Limb (tissue), 2 donors: ENCODE results near the gene PTK6.

Source experiments
- DNase-seq, 2 donors: peaks; one replicate each; pipeline ENCODE4 v3.0.0-alpha.2; 2016; ENCODE audit errors: extremely low spot score in 2 of 2

PTK6 gene

DNA sequence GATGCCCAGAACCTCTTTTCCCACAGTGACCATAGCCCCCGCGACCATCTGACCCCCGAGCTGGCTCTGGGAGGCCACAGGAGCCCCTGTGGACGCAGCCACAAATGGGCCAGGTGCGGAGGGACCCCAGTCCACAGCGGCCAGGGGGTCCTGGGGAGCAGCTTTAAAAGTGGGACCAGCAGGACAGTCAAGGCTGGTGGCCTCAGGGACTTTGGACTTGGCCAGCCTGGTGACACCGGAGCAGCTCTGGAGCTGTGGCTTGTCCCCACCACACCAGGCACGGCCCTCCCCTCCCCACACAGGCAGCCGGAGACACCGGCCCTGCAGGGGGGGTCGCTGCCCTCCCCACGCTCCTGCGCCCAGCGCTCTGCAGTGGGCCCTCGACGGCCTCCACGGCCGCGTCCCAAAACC lies 20.3 kb upstream of the PTK6 start:
- DNase-seq = no peak

DNA sequence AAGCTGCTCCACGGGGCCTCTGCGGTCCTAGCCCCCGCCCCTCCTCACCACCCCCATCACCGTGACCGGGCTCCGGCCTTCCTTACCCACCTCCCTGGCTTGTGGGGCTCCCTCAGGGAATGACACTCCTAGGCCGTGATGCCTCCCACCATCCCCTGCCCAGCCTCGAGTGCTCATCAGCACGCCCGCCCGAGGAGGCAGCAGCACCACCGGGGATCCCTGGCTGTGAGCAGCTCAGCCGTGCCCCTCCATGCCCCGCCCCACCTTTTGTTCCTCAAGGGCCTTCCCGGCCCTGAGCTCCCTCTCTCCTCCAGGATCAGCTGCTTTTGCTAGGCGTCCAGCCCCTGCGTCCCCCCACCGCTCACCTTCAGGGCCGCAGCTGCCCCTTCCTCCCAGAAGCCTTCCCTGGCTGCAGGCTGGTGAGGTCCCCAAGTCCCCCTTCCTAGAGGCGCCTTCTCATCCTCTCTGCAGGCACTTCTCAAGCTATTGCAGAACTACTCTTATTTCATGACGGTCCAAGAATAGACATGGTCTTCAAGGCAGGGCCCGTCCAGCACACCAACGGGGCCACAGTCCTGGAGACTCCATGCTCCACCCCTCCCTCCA lies 19.8 kb upstream of the PTK6 start:
- no peak for DNase-seq

DNA sequence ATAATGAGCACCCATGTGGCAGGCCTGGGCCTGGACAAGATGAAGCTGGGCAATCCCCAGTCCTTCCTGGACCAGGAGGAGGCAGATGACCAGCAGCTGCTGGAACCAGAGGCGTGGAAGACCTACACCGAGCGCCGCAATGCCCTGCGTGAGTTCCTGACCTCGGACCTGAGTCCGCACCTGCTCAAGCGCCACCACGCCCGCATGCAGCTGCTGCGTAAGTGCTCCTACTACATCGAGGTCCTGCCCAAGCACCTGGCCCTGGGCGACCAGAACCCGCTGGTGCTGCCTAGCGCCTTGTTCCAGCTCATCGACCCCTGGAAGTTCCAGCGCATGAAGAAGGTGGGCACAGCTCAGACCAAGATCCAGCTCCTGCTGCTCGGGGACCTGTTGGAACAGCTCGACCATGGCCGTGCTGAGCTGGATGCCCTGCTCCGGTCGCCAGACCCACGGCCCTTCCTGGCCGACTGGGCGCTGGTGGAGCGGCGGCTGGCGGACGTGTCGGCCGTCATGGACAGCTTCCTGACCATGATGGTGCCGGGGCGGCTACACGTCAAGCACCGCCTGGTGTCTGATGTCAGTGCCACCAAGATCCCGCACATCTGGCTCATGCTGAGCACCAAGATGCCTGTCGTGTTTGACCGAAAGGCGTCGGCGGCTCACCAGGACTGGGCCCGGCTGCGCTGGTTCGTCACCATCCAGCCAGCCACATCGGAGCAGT lies 18.6 kb upstream of the PTK6 start:
- DNase-seq = no peak

DNA sequence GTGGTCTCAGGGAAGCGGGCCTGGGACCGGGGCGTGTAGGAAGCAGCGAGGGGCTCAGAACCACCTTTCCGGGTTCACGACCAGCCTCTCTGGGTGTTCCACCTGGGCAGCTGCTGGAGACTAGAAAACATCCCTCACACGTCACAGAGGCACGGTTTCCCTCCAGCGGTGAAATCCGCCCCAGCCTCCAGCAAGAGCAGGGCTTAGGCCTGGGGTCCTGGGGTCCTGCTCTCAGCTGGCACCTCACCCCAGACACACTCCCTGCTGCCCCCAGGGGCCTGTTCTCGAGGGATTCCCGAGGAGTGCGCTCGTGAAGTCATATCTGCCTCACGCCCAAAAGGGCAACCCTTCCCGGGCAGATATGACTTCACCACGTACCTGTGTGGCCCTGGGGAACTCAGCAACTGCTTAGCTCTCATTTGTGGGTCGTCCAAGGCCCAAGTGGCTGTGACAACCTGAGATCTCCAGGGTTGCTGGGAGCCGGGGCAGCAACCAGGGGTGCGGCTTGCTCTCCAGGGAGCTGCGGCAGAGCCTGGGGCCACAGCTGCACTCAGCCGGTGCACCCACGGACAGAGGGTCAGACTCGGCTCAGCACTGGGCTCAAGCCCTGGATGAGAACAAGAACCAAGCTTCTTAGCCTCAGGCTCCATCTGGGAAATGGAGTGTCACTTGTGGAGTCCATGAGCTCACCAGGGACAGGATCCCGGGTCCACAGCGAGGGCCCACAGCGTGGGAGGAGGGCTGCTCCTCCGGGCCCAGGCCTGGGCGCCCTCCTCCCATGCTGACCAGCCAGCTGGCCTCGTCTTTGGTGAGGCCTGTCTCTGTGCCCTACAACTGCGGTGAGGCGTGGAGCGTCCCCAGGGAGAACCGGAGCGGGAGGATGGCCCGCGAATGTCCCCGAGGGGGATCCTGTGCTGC lies 17.4 kb upstream of the PTK6 start:
- DNase-seq = no peak

DNA sequence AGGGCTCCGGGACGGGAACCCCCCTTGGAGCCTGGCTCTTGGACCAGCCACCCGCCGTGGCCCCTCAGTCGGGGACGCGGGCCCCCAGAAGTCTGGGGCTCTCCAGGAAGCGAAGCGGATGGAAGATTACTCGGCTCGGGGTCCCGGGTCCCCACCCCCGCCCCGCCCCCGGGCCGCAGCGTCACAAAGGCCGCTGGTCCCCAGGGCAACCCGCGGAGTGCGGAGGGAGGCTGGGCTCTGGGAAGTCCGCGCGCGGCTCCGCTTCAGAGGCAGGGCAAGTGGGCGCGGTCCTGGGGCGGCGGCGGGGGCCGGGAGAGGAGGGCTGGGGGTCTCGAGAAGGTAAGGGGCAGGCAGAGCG lies 16.7 kb upstream of the PTK6 start, which contains the start of gene FNDC11:
TSS of gene FNDC11 (plus strand) at position 227 of the 358 bp plus-strand sequence. CDS start 1,505 bp downstream, outside the sequence.
- peak; percentile 14 to 72 for DNase-seq

DNA sequence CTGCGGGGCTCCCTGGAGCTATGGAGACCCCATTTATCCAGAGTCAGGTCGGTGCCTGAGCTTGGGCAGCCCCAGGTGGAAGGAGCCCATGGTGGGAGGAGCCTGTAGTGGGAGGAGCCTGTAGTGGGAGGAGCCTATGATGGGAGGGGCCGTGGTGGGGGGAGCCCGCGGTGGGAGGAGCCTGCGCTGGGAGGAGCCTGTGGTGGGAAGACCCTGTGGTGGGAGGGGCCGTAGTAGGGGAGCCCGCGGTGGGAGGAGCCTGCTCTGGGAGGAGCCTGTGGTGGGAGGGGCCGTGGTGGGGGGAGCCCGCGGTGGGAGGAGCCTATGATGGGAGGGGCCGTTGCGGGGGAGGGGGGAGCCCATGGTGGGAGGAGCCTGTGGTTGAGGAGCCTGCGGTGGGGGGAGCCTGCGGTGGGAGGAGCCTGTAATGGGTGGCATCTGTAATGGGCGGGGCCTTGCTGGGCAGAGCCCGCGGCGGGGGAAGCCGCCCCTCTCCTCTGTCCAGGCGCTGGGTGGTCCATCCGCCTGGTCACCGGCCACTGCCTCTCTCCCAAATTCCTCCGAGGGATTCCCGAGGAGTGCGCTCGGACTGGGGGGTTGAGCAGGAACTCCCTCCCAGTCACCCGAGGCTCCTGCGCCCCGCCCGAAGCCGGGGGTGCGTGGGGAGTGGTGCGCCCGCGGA lies 16.2 kb upstream of the PTK6 start:
- peak; percentile 27 to 88 for DNase-seq

DNA sequence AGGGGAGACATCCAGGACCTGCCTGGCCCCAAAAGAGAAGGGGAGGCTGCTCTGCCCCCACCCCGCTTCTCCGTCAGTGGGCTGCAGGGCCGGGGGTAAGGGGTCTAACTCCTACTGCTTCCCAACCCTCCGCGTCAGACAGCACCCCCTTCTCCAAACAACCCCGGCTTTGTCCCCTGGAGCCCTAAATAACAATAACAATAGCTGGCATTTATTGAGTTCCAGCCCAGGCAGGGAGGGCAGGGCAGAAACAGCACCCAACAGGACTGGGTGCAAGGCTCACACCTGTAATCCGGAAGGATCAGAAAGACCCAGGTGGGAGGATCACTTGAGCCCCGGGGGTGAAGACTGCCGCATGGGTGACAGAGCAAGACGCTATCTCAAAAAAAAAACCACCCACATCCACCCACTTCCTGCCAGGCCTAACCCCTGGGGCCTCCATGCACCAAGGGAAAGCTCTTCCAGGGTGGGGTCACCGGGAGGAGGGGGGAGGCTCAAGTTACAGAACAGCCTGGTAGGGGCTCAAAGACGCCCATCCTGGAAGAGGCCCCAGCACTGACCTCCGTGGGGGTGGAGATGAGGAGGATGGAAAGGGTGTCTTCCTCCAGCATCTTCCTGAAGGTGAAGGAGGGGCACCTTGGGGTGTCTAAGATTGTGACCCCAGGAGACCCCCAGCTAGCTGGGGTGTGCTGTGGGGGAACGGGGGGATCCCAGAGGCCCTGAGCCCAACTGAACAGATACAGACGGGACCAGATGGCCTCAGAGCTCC lies 15.5 kb upstream of the PTK6 start:
- DNase-seq = no peak

DNA sequence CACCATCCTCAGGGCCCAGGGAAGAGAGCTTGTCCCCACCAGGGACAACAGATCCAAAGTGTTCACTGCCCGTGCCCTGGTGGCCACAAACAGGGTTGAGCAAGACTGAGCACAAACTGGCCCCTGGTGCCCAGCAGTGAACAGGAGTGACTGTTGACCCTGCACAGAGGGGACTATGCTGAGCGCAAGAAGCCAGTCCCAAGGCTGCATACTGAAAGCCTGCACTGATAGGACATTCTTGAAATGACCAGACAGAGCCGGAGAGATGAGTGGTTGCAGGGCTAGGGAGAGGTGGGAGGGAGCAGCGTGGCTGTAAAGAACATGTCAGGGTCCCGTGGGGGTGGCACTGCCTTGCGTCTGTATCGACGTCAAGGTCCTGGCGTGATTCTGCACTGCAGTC lies 13.9 kb upstream of the PTK6 start:
- no peak for DNase-seq

DNA sequence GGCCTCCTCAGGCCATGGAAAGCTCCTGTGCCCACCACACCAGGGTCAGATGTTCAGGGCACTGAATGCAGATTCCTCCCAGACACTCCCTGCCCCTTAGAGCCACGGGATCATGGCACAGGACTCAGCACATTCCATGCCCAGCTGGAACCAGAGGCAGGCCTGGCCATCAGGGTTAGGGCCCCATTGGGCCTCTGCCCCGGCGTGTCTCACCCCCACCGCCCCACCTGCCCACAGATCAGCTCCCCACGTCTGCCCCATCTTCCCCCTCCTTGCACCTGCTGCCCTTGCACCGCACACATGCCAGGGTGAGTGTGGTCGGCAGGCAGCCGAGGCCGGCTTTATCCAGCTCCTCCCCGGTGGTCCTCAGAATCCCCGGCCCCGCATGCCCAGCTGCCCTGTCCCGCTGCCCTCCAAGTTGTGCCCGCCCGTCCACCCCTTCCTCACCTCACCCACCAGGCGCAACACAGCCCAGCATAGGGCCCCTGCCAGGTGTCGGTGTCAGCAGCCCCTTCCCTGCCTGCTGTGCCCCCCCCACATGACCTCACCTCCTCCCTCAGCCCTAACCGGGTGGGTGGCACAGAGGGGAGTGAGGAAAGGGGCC lies 12.6 kb upstream of the PTK6 start:
- DNase-seq = no peak

DNA sequence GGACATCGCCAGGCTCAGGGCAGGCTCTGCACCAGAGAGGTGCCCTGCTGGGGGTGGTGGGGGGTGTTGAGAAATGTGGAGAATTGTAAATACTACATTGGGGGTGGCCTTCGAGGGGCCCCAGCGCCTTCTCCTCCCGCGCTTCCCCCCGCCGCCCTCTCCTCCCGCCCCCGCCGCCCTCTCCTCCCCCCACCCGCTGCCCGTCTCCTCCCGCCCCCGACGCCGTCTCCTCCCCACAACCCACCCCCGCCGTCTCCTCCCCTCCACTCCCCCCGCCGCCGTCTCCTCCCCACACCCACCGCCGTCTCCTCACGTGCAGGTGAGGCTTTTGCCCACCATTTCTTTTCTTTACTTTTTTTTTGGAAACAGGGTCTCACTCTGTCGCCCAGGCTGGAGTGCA lies 11.8 kb upstream of the PTK6 start:
- no peak for DNase-seq

DNA sequence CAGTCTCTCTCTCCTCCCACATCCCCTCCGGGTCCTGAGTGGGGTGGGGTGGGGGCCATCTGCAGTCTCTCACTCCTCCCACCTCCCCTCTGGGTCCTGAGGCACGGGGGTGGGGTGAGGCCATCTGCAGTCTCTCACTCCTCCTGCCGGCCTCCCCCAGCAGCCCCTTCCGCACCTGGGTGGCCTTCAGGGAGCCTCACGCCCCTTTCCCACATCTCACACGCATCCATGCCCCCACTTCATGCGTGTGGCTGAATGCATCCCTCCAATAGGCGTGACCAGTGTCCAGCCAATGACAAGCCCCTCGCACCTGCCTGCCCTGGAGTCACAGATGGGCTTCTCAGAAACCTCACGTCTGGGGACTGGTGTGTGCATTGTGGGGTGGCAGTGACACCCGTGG lies 11.4 kb upstream of the PTK6 start:
- no peak for DNase-seq

DNA sequence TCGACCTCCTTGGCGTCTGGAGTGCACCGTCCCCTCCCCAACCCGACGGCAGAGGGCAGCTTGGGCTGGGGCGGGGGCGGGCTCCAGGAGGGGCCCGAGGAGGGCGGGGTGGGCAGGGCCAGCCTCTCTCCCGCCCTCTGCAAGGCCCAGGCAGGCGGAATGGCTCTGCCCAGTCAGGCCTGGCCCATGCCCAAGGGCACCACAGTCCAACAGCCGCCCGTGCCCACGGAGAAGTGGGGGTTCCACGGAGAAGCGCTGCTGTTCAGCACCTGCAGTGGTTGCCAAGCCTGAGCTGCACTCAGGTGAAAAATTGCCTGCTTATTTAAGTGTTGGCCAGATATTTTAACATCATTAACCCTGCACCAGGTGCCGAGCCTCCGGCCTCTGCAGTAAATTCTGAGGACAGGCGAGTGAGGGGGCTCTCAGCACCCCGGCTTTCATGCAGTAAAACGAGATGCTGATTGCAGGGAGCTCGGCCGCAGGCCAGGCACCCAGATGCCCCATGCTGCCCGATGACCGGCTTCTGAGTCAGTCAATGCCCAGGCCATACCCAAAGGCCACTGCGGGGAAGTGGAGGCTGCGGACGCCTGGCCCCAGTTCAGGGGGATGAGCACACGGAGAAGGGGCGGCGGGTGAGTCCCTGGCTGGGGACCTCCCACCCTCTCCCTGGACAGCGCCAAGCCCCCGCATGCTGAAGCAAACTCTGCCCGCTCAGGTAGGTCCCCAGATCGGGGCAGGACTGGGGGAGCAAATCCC lies 10.7 kb upstream of the PTK6 start, which contains the start of gene SRMS:
TSS of gene SRMS (minus strand) at position 25 of the 756 bp plus-strand sequence. CDS start 286 bp downstream, outside the sequence.
- DNase-seq = no peak

DNA sequence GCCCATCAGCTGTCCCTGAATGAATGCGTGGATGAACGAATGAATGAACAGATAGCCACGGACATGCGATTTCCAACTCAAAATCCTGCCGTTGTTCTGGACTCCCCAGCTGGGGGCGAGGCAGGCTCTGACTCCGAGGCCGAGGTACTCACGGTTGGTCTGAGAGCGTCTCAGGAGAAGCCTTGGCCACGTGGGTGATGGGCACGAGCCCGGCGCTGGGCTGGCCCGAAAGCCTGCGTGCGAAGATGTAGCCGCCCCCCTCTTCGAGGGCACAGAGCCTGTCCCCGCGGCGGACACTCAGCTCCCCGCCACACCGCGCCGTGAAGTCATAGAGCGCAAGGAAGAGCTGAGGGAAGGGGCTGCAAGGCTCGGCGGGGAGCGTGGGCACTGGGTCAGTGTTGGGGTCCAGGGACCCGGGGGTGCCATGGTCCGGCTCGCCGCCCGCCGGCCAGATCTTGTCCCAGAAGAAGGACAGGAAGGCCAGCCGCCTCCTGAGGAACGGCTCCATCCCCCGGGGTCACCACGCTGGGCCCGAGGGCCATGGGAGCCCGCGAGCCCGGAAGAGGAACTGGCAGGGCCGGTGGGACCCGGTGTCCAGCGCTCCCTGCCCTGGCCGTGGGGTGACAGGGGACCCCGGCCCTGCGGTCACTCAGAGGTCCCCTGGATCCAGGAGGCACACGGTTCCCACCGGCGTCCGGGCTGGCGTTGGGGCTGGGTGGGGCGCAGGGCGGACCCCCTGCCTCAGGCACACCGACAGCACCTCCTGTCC lies 10.0 kb upstream of the PTK6 start:
- DNase-seq = no peak

DNA sequence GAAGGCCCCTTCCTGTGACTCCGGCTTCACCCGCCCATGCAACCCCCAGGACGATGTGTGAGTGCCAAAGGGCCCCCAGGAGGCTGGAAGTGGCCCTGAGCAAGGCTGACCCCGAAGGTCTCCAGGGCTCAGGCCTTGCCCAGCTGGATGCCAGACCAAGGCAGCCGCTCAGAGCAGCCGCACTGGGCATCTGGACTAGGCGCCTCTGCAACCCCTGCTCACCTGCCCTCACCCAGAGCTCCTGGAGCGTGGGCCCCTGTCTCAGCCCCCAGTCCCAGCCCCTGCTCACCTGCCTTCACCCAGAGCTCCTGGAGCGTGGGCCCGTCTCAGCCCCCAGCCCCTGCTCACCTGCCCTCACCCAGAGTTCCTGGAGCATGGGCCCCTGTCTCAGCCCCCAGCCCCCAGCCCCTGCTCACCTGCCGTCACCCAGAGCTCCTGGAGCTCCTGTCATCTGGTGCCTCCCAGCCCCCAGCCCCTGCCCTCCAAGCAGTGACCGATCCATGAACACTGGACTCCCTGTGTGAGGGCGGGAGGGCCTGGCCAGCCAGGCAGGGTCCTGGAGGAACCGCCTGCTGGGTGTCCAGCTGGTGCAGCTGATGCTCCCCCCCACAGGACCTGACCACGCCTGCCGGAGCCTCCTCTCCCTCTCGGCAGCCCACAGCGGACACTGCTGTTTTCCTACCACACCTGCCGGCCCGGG lies 9.2 kb upstream of the PTK6 start:
- no peak for DNase-seq

DNA sequence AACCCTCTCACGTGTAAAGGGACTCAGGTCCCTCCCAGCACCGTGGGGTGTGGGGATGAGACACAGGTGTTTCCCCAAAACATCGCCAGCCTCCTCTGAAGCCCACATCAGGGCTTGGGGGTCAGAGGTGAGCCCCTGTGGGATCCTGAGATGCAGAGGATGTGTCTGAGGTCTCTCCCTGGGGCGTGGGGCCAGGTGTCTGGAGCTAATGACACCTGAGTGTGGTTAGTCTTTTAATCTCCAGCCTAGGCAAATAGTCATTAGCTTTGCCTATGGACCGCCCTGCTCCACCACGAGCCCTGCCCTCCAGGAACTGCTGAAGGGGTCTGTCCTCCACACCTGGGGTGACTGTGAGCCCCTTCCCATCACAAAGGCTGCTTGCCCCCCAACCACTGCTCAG lies 8.6 kb upstream of the PTK6 start:
- no peak for DNase-seq

DNA sequence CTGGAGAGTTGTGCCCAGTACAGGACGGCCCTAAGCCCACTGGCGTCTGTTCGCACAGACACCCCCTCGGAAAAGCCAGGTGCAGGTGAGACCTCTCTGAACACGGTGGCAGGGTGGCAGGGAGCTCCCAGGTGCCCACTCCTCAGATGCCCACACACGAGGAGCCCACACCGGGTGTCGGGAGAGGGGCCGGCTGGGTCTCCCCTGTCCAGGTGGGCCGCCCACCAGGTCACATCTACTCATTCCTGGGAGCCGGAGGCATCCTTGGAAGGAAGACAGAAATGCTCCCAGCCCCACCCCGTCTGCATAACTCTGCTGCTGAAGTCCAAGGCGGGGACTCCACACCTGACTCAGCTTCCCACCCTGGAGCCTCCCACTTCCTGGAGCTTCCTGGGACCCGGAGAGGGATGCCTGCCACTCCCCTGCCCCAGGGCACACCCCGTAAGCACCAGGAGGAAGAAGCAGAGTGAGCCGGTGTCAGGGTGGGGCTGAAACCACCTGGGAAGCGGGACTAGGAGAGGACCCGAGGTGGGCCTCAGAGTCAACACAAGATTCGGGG lies 7.9 kb upstream of the PTK6 start:
- DNase-seq = no peak

DNA sequence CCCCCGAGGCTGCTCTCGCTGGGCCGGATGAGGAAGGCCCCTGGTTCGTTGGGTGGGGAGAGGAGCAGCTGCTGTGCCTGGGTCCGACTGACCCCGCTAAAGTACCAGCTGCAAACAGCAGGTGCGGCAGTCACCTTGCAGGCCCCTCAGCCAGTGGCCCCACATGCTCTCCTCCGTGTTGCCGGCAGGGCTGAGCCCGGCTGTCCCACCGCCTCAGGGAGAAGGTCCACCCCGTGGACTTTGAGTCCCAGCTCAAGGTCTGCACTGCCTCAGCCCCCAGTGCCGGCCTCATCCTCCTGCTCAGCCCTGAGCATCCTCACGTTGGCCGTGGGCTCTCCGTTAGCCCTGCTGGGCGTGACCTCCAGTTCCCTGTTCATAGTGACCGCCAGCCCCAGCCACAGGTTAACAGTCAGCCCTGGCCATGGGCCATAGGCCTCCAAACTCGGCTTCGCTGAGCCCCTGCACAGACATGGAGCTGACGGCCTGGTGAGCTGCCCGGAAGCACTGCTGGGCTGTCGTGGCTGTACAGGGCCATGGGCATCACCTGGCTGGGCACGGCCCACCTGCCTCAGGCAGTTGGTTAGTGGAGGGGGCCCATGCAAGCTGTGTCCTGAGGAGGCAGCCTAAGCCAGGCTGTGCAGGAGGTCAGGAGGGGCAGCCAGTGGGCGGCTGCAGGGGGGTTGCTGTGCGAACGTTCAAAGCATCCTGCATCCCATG lies 7.2 kb upstream of the PTK6 start:
- no peak for DNase-seq
